Activated naive CD4-positive, alpha-beta T cell treated with Interleukin-2 at 50 U/mL for 16 hours (primary cell): ENCODE results near the gene EVA1A.

ENCODE experiments used
- DNase-seq: peaks from one replicate; pipeline ENCODE4 v3.0.0-alpha.2; 2020

Gene EVA1A, protein sequence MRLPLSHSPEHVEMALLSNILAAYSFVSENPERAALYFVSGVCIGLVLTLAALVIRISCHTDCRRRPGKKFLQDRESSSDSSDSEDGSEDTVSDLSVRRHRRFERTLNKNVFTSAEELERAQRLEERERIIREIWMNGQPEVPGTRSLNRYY

GRCh38 chr2:75560768-75561565, at the start of gene EVA1A:
EVA1A (minus strand) TSS chr2:75560939; CDS start chr2:75518140, 42,799 bp downstream.
- DNase-seq, result no peak

DNA sequence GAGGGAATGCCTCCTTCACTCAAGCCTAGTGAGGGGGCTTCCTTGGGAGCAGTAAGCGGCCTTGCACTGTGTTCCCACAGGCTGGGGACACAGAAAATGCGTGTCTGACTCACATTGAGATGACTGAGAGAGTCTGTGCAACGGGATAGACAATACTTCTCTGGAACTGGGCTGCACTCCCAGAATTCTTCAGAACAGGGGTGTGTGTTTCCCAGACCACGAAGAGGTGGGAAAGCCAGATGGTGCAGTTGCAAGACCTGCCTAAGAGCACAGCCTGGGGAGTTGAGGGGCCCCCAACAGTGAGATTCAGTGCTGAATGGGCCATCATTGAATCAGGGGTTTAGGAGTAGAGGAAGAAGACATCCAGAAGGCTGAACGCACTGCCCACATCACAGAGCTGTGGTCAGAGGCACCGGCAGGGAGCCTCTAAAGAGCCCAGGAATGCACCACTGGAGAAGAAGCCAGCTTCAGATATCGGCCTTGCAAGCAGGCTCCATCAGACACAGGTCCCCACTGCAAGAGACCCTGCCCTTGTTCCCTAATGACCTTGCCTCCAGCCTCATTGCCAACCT, 49.3 kb upstream of the EVA1A start:
- no peak for DNase-seq

GRCh38 chr2:75609334-75609689, 48.6 kb upstream of the EVA1A start:
- DNase-seq, result no peak

DNA sequence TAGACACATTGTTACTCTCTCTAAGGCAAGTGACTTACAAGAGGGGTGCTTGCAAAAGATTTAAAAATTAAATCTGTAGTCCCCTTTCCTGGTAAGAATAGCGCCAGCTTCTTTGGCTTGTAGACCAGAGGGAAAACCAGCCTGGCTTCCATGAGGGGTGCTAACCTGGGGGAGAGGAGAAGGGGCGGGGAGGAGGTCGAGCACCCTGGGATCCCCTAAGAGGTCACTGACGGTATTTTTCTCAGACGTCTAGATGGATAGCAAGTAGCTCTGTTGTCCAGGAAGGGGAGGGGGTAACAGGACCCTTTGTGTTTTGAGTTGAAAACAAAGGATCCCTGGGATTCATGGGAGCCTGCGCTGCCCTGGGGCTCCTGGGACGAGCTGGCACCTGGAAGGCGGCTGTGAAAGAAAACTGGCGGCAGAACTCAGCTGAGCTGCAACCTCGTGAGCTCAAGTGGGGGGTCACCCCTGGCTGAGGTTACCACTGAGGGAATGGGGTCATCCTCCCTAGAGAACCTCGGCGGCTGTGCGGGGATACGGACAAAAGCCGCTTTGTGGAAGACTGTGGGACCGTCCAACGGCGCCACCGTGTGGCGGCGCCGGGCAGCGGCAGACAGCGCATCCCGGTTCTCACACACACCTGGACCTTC, 48.1 kb upstream of the EVA1A start:
- DNase-seq, result peak; percentile 47

GRCh38 chr2:75607988-75608683, 47.4 kb upstream of the EVA1A start:
- DNase-seq, result no peak

DNA sequence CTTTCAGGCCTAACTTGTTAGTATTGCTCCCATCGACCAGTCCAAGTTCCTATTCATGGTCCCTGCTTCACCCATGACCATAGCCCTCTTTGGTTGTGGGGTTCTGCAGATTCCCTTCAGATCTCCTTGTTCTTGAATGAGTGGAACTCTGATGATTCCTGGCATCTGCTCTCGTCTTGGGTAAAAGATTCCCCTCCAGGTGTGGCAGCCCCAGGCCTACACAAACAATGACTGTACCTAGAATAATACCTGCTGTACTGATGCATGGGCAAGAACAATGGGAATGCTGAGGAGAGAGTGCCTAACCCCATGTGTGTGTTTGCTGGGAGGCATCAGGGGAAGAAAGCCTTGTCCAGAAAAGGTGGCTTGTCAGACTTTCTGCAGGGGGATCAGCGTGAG, 46.7 kb upstream of the EVA1A start:
- no peak for DNase-seq

DNA sequence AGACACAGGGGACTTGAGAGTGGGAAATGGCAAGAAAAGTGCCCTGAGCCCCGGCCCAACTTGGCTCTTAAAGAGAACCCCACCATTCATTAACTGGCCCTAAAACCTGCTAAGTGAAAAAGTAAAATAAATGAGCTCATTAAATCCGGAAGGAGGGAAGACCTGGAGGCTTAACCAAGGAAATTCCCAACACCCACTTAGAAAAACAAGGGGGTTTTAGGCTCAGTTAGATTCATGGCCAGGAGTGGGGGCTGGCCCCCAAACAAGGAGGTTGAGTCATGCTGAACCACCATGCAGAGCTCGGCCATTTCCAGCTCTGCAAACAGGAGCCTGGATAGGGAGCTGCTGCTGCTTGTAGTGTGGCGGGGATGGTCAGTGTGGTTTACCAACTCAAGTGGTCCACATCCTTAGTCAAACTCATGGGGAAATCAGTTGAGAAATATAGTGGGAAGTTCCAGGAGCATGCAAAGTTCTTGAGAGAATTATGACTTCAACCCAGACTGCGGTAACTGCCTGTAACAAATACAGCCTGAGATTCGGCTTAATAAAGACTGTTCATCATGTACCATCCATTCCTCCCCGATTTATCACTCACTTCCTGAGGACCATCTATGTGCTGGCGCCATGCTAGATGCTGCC, 46.1 kb upstream of the EVA1A start:
- no peak for DNase-seq

GRCh38 chr2:75605770-75606529, 45.2 kb upstream of the EVA1A start:
- no peak for DNase-seq

DNA sequence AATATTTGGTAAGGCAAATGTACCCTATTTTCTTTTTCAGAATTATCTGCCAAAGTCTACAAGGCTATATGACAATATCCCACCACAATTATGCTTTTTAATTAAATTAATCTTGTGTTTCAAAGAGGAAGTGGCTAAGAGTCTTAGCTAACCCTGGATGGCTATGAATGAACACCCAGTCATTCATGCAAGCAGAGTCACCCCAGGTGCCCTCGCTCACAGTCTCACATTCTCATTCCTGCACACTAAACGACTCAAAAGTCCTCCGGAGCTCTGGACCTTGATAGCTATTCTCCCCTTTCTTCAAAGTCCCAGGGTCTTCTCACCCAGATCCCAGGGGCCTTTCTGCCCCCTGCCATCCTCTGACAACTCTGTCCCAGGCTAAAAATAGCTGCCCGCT, 43.7 kb upstream of the EVA1A start:
- no peak for DNase-seq

DNA sequence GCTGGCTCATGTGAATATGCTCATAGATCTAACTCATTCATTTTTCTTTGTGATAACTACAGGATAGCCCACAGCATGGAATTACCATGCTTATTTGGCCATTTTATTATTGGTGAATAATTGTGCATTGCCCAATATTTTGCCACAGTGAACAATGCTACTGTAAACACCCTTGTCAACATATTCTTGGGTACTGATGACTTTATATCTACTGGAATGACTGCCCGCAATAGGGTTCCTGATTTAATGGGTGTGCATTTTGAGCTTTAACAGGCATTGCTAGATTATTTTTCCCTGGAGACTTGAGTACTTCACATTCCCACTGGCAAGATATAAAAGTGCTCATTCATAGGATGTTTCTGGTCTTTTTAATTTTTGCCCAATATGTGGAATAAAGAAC, 42.7 kb upstream of the EVA1A start:
- DNase-seq, result no peak

- DNase-seq, result no peak
Measured at GRCh38 chr2:75602724-75603342, 42.1 kb upstream of the EVA1A start.

- no peak for DNase-seq
Measured at GRCh38 chr2:75600461-75601011, 39.8 kb upstream of the EVA1A start.

DNA sequence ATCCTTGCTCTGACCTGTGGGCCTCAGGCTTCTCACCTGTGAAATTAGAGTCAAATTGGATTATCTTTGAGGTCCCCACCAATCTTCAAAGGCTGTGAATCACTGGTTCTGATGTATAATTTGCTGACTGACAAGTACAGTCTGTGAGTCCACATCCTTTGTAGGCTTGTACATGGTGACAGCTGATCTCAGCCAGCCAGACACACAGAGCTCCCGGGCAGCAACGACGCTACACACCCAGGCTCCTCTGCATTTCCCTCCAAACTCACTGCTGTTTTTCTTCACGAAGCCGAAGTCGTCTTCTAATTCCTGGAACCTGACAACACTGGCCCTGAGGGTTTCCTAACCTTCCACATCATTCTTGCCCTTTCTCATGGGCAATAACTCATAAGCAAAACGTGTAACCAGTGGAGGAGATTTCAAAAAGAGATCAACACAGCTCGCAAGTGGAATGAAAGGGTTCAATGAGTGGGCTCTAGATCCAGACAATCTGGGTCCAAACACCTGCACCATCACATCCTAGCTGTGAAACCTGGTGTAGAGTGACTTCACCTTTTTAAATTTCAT, 37.9 kb upstream of the EVA1A start:
- no peak for DNase-seq

DNA sequence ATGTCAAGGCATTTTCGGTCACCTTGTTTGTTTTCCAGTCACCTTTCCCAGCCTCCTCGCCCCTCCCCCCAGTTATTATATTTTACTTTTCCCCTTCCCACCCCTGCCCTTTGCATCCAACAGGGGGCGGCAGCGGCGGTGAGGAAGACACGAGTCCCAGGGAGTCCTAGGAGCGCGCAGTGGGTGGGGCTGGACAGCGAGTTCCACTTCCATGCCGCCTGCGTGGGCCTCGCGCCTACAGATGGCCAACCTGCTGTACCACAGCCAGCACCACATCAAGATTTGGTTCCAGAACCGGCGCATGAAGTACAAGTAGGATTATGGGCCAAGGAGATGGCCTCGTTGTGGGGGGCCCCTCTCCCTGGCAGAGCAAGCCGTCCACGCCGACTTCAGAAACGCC, 37.2 kb upstream of the EVA1A start:
- no peak for DNase-seq

GRCh38 chr2:75596784-75597183, 36.0 kb upstream of the EVA1A start:
- no peak for DNase-seq

DNA sequence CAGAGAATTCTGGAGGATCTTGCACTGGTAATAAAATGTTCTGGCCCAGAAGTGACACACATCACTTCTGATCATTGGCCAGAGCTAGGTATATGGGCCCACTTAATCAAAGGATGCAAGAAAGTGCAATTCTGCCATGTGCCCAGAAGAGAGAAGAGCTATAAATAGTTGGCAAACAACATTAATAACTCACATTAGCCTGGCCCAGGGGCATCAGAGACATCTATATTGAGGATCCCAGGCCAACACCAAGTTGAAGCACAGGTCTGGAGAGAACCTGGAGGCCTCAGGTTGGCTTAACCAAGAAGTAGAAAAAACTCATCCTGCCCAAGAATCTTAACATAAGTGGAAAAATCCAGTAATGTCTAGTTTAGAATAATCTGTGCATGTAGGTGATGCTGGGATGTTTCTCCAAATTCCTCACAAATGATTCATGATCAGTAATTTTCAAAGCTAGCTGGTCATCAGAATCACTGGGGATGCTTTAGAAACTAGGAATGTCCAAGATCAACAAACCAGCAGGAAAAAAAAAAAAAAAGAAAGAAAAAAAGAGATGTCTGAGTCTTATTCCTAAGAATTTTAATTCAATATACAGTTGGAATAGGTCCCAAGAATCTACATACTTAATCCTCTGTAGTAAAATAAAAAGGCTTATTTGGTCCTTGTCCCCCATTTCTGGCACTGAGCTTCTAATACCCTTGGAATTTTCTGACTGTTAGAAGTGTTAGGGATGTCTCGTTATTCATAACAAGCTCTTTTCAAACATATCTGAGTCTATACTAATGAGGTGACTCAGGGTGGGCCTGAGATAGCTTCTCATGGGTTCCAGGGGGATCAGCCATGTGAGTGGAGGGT, 35.0 kb upstream of the EVA1A start:
- no peak for DNase-seq

- no peak for DNase-seq
Measured at GRCh38 chr2:75594596-75594995, 33.9 kb upstream of the EVA1A start.

DNA sequence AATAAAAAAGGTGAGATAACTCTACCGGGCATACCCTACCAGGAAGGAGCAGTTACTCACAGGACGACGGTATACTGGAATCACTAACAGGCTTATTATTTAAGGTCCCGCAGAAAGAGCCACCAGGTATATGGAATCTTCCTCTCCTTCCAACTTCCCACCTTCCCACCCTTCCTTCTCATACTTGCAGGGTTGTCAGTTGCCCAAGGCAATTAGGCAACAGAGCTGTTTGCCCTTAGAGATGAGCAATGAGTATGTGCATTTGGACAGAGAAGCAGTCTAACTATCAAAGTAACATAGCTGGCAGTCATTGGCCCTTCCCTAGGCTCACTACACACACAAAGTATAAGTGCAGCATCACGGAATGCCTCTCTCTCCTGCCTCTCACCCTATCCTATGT, 32.1 kb upstream of the EVA1A start:
- DNase-seq, result no peak

DNA sequence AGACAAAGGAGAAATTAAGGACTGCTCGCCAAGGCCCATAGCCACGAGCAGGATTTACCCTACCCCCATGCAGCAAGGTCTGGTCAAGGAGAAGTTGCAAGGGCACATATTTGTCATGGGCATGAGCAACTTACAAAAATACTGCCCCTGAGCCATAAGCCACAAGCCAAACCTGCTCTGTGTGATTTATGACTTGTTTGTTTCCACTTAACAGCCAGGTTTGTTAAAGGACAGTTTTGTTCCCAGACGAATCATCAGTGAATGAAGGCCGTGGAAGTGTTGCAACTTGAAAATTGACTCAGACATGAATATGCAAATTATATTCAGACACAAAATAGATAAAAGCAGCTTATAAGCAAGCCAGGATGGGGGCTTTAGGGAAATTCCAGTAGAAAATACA, 31.3 kb upstream of the EVA1A start:
- DNase-seq, result no peak
